Measurements from ENCODE around the gene NAA16.

DNA sequence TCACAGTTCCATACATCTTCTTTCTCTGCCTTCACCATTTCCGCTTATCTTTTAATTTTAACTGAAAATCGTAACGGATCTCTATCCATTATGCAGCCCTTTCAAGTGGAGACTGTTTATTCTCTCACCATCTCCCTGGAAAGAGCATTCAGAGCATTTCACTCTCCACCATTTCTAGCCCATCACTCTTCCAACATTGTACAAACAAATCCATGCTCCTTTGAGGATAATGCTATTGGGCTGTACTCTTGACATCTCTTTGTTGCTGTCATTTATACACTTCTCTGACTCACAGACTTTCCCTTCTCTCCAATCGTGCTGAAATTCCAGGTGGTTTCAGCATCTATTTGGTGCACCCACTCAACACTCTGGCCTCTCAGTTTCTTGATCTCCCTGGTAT is 71.4 kb downstream of the NAA16 start:
- TF ChIP-seq POLR2A (IDR thresholded peaks at IDR 0.05; ENCODE audit: low read depth, low read length) (no peak), SP1 (IDR thresholded peaks at IDR 0.05; ENCODE audit: low read depth, low read length) (no peak), BHLHE40 (IDR thresholded peaks at IDR 0.05; ENCODE audit: borderline replicate concordance in 1 of 2, low read depth in 2 of 2, low read length in 1 of 2) (no peak), SIN3A (IDR thresholded peaks at IDR 0.05; ENCODE audit: low read depth, low read length) (no peak), EZH2 (IDR thresholded peaks at IDR 0.05; ENCODE audit: borderline replicate concordance, control insufficient read depth, low read depth, low read length) (no peak), CREB1 (IDR thresholded peaks at IDR 0.05; ENCODE audit: low read depth) (no peak), TAF1 (IDR thresholded peaks at IDR 0.05; ENCODE audit: borderline replicate concordance, low read depth, low read length) (no peak), POLR2AphosphoS2 (IDR thresholded peaks at IDR 0.05; ENCODE audit: low read depth, low read length) (no peak), RAD51 (IDR thresholded peaks at IDR 0.05) (no peak), NRF1 (conservative IDR thresholded peaks at IDR 0.05; ENCODE audit: low read depth, low read length) (no peak)
- TF ChIP-seq, protein P1, sequence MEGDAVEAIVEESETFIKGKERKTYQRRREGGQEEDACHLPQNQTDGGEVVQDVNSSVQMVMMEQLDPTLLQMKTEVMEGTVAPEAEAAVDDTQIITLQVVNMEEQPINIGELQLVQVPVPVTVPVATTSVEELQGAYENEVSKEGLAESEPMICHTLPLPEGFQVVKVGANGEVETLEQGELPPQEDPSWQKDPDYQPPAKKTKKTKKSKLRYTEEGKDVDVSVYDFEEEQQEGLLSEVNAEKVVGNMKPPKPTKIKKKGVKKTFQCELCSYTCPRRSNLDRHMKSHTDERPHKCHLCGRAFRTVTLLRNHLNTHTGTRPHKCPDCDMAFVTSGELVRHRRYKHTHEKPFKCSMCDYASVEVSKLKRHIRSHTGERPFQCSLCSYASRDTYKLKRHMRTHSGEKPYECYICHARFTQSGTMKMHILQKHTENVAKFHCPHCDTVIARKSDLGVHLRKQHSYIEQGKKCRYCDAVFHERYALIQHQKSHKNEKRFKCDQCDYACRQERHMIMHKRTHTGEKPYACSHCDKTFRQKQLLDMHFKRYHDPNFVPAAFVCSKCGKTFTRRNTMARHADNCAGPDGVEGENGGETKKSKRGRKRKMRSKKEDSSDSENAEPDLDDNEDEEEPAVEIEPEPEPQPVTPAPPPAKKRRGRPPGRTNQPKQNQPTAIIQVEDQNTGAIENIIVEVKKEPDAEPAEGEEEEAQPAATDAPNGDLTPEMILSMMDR (IDR thresholded peaks at IDR 0.05 in 2 of 3, conservative IDR thresholded peaks at IDR 0.05 in 1 of 3; ENCODE audit: control insufficient read depth in 2 of 3, extremely low read depth in 1 of 3, insufficient read depth in 1 of 3, low read depth in 3 of 3, low read length in 3 of 3), result no peak
- TF ChIP-seq, protein P2, sequence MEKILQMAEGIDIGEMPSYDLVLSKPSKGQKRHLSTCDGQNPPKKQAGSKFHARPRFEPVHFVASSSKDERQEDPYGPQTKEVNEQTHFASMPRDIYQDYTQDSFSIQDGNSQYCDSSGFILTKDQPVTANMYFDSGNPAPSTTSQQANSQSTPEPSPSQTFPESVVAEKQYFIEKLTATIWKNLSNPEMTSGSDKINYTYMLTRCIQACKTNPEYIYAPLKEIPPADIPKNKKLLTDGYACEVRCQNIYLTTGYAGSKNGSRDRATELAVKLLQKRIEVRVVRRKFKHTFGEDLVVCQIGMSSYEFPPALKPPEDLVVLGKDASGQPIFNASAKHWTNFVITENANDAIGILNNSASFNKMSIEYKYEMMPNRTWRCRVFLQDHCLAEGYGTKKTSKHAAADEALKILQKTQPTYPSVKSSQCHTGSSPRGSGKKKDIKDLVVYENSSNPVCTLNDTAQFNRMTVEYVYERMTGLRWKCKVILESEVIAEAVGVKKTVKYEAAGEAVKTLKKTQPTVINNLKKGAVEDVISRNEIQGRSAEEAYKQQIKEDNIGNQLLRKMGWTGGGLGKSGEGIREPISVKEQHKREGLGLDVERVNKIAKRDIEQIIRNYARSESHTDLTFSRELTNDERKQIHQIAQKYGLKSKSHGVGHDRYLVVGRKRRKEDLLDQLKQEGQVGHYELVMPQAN (conservative IDR thresholded peaks at IDR 0.05), result no peak
- TF ChIP-seq, protein P3, sequence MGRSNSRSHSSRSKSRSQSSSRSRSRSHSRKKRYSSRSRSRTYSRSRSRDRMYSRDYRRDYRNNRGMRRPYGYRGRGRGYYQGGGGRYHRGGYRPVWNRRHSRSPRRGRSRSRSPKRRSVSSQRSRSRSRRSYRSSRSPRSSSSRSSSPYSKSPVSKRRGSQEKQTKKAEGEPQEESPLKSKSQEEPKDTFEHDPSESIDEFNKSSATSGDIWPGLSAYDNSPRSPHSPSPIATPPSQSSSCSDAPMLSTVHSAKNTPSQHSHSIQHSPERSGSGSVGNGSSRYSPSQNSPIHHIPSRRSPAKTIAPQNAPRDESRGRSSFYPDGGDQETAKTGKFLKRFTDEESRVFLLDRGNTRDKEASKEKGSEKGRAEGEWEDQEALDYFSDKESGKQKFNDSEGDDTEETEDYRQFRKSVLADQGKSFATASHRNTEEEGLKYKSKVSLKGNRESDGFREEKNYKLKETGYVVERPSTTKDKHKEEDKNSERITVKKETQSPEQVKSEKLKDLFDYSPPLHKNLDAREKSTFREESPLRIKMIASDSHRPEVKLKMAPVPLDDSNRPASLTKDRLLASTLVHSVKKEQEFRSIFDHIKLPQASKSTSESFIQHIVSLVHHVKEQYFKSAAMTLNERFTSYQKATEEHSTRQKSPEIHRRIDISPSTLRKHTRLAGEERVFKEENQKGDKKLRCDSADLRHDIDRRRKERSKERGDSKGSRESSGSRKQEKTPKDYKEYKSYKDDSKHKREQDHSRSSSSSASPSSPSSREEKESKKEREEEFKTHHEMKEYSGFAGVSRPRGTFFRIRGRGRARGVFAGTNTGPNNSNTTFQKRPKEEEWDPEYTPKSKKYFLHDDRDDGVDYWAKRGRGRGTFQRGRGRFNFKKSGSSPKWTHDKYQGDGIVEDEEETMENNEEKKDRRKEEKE (IDR thresholded peaks at IDR 0.05), result no peak
- TF ChIP-seq, protein P4, sequence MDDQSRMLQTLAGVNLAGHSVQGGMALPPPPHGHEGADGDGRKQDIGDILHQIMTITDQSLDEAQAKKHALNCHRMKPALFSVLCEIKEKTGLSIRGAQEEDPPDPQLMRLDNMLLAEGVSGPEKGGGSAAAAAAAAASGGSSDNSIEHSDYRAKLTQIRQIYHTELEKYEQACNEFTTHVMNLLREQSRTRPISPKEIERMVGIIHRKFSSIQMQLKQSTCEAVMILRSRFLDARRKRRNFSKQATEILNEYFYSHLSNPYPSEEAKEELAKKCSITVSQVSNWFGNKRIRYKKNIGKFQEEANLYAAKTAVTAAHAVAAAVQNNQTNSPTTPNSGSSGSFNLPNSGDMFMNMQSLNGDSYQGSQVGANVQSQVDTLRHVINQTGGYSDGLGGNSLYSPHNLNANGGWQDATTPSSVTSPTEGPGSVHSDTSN (IDR thresholded peaks at IDR 0.05; ENCODE audit: insufficient replicate concordance, low read depth, low read length), result no peak

Measured in GM12878 (cell line).